Lower leg skin (tissue), 3 donors: ENCODE data around the gene NPFFR2.

ENCODE experiments used
- POLR2A ChIP-seq, 2 donors: fragments of 450-650 bp; IDR thresholded peaks; one replicate each; pipeline ENCODE4 v1.6.1; 2016 to 2017; ENCODE audit warnings: antibody characterized with exemption in 2 of 2, mild to moderate bottlenecking in 1 of 2, moderate library complexity in 1 of 2
- TF ChIP-seq, protein P1 (sequence below), 3 donors: fragments of 450-650 bp; IDR thresholded peaks; one replicate each; pipeline ENCODE4 v1.5.1; 2016; ENCODE audit warnings: antibody characterized with exemption in 3 of 3, mild to moderate bottlenecking in 3 of 3, moderate library complexity in 2 of 3

DNA sequence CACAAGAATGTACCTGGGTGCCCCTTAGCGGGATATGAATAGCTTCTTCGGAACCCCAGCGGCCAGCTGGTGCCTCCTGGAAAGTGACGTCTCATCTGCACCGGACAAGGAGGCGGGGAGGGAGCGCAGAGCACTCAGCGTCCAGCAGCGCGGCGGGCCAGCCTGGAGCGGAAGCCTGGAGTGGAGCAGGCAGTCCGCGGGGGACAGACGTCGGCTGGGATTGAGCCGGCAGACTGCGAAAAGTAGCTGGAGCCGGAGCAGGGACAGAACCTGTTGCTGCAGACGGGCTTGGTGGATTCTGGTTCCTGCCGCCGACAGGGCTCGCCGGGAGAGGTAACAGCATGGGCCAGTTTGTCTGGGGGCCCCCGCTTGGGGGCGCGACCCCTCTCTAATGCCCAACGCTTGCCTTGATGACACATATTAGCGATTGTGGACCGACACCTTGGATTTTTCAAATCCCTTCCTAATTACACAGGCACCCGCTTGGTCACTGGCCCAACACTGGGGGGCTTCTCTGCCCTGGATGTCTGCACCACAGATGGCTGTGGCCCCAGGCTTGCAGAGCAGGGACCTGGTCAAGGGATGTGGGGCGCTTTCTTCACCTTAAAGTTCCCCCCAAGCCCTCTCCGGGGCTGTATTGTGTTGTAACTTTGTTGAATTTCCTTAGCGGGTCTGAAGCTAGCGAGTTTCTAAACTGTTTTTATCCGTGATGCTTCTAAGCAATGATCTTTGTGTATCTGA, at the start of gene NPFFR2:
- no peak for TF ChIP-seq POLR2A (IDR thresholded peaks at IDR 0.05)
- TF ChIP-seq, protein P1, sequence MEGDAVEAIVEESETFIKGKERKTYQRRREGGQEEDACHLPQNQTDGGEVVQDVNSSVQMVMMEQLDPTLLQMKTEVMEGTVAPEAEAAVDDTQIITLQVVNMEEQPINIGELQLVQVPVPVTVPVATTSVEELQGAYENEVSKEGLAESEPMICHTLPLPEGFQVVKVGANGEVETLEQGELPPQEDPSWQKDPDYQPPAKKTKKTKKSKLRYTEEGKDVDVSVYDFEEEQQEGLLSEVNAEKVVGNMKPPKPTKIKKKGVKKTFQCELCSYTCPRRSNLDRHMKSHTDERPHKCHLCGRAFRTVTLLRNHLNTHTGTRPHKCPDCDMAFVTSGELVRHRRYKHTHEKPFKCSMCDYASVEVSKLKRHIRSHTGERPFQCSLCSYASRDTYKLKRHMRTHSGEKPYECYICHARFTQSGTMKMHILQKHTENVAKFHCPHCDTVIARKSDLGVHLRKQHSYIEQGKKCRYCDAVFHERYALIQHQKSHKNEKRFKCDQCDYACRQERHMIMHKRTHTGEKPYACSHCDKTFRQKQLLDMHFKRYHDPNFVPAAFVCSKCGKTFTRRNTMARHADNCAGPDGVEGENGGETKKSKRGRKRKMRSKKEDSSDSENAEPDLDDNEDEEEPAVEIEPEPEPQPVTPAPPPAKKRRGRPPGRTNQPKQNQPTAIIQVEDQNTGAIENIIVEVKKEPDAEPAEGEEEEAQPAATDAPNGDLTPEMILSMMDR (IDR thresholded peaks at IDR 0.05): no peak
